ENCODE results near the gene KCNG2.

Gene KCNG2

GRCh38 chr18:79788734-79789085 is 9.0 kb upstream of the KCNG2 start:
- Histone ChIP-seq H3K36me3 (ENCODE audit: insufficient read depth) (no peaks in the 10 kb centered on the region), H2AFZ (ENCODE audit: low read depth) (no peak overlapping the region), H3K9ac (no peak overlapping the region), H4K20me1 (ENCODE audit: insufficient read depth) (no peaks in the 10 kb centered on the region), H3K4me3 (IDR thresholded peaks at IDR 0.05; ENCODE audit: insufficient read depth, low read depth, low read length) (no peak overlapping the region), H3K27me3 (ENCODE audit: insufficient read depth, low read depth) (peaks cover 16% of the 10 kb centered on the region; the same call in 1 of the 2 replicates), H3K4me2 (no peak overlapping the region), H3K4me1 (ENCODE audit: low read depth, poor library complexity, severe bottlenecking) (no peaks in the 10 kb centered on the region), H3K79me2 (ENCODE audit: insufficient read depth, low read depth) (no peaks in the 10 kb centered on the region), H3K27ac (no peak overlapping the region)
- TF ChIP-seq, protein P1, sequence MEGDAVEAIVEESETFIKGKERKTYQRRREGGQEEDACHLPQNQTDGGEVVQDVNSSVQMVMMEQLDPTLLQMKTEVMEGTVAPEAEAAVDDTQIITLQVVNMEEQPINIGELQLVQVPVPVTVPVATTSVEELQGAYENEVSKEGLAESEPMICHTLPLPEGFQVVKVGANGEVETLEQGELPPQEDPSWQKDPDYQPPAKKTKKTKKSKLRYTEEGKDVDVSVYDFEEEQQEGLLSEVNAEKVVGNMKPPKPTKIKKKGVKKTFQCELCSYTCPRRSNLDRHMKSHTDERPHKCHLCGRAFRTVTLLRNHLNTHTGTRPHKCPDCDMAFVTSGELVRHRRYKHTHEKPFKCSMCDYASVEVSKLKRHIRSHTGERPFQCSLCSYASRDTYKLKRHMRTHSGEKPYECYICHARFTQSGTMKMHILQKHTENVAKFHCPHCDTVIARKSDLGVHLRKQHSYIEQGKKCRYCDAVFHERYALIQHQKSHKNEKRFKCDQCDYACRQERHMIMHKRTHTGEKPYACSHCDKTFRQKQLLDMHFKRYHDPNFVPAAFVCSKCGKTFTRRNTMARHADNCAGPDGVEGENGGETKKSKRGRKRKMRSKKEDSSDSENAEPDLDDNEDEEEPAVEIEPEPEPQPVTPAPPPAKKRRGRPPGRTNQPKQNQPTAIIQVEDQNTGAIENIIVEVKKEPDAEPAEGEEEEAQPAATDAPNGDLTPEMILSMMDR (conservative IDR thresholded peaks at IDR 0.05; ENCODE audit: low read depth, low read length) = no peak

DNA sequence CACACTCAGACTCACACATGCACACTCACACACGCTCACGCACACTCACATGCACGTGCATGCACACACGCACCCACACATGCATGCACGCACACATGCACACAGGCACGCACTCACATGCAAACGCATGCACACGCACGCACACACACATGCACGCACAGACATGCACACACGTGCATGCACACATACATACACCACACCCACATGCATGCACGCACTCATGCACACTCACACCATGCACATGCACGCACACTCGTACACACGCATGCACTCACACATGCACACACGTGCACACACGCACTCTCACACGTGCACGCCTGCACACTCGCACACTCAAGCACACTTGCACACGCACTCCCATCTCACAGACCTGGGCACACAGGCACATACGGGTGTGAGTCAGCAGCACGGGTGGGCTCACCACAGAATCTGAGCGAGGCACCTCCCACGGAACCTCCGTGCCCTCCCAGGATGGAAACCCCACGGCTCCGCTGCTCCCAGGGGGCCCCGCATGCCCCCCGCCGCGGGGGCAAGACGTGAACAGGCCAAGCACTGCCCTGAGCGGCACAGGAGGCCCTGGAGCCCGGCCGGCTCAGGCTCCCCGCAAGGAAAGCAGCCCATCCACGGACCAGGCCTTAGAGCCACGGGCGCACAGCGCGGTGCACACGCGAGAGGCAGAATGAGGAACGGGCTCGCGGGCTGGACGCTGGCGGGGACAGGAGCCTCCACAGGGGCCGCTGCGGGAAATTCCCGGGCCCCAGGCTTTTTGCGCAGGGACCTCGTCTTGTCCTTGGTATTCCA is 8.4 kb upstream of the KCNG2 start:
- H3K4me3 ChIP-seq (IDR thresholded peaks at IDR 0.05; ENCODE audit: insufficient read depth, low read depth, low read length) = no peak overlapping the region
- H3K36me3 ChIP-seq (ENCODE audit: insufficient read depth) = no peaks in the 10 kb centered on the region
- H3K27me3 ChIP-seq (ENCODE audit: insufficient read depth, low read depth) = peaks cover 16% of the 10 kb centered on the region; the same call in 1 of the 2 replicates
- TF ChIP-seq, protein P1 (conservative IDR thresholded peaks at IDR 0.05; ENCODE audit: low read depth, low read length) = no peak
- no peaks in the 10 kb centered on the region for H4K20me1 ChIP-seq (ENCODE audit: insufficient read depth)
- no peaks in the 10 kb centered on the region for H3K4me1 ChIP-seq (ENCODE audit: low read depth, poor library complexity, severe bottlenecking)
- no peak overlapping the region for H3K4me2 ChIP-seq
- H3K27ac ChIP-seq = no peak overlapping the region
- no peak overlapping the region for H2AFZ ChIP-seq (ENCODE audit: low read depth)
- no peaks in the 10 kb centered on the region for H3K79me2 ChIP-seq (ENCODE audit: insufficient read depth, low read depth)
- no peak overlapping the region for H3K9ac ChIP-seq

DNA sequence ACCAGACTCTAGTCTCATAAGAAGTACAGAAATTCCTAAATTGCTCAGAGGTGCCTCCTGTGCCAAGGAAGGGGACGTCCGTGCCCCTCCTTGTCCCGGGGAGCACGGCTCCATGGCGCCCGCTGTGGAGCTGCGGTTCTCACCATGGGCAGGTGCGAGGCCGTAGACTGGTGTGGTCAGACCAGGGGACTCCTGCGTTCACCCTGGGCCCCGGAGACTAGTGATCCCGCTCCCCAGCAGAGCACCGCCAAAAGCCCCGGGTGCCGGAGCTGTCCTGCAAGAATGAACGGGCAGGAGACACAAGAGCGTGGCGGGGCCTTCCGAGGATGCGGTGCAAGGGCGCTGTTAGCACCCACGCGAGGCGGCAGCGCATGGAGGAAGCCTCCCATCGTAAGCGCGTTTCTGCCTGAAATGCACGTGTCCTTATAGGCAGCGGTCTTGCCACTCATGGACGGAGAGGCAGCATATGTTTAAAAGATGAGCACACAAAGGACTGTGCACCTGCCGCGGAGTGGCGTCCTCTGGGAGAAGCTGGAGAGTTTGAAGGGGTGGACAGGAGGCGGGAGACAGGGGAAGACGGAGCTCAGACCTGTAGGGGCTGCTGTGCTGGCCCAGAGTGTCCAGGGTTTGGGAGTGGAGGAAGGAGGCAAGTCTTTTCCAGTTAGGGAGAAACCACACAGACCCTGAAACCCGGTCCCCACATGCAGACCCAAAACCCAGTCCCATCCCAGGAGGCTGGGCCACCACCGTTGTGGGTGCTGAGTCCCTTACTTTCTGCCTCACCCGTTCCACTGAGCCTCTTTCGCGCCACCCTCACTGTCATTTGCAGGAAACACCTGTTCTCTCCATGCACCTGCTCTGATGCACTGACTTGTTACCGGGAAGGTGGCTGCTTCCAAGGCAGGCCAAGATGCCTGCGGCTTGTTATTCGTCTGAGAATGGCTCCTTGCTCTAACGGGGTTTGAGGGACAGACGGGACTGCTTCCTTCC is 7.5 kb upstream of the KCNG2 start:
- Histone ChIP-seq H3K4me1 (ENCODE audit: low read depth, poor library complexity, severe bottlenecking) (no peaks in the 10 kb centered on the region), H3K79me2 (ENCODE audit: insufficient read depth, low read depth) (no peaks in the 10 kb centered on the region), H3K36me3 (ENCODE audit: insufficient read depth) (no peaks in the 10 kb centered on the region), H3K4me3 (IDR thresholded peaks at IDR 0.05; ENCODE audit: insufficient read depth, low read depth, low read length) (no peak overlapping the region), H4K20me1 (ENCODE audit: insufficient read depth) (no peaks in the 10 kb centered on the region), H3K27me3 (ENCODE audit: insufficient read depth, low read depth) (peaks cover 14% of the 10 kb centered on the region; the same call in 1 of the 2 replicates), H2AFZ (ENCODE audit: low read depth) (no peak overlapping the region), H3K9ac (no peak overlapping the region), H3K4me2 (no peak overlapping the region), H3K27ac (no peak overlapping the region)
- TF ChIP-seq, protein P1 (conservative IDR thresholded peaks at IDR 0.05; ENCODE audit: low read depth, low read length) = no peak

GRCh38 chr18:79790996-79791972 is 6.5 kb upstream of the KCNG2 start:
- TF ChIP-seq, protein P1 (conservative IDR thresholded peaks at IDR 0.05; ENCODE audit: low read depth, low read length) = no peak
- Histone ChIP-seq H3K4me3 (IDR thresholded peaks at IDR 0.05; ENCODE audit: insufficient read depth, low read depth, low read length) (no peak overlapping the region), H3K9ac (no peak overlapping the region), H2AFZ (ENCODE audit: low read depth) (no peak overlapping the region), H3K4me1 (ENCODE audit: low read depth, poor library complexity, severe bottlenecking) (no peaks in the 10 kb centered on the region), H3K4me2 (no peak overlapping the region), H3K79me2 (ENCODE audit: insufficient read depth, low read depth) (no peaks in the 10 kb centered on the region), H3K27ac (no peak overlapping the region), H3K27me3 (ENCODE audit: insufficient read depth, low read depth) (peaks cover 6% of the 10 kb centered on the region; the same call in 1 of the 2 replicates), H4K20me1 (ENCODE audit: insufficient read depth) (no peaks in the 10 kb centered on the region), H3K36me3 (ENCODE audit: insufficient read depth) (no peaks in the 10 kb centered on the region)

Measured in KMS-11 (cell line).